Midbrain (tissue), 1 donor: Measurements from ENCODE around the gene IL4R.

Experiments
- DNase-seq: peaks from one replicate; lab custom pipeline; 2025; lab: John Stamatoyannopoulos, UW

Gene IL4R

DNA sequence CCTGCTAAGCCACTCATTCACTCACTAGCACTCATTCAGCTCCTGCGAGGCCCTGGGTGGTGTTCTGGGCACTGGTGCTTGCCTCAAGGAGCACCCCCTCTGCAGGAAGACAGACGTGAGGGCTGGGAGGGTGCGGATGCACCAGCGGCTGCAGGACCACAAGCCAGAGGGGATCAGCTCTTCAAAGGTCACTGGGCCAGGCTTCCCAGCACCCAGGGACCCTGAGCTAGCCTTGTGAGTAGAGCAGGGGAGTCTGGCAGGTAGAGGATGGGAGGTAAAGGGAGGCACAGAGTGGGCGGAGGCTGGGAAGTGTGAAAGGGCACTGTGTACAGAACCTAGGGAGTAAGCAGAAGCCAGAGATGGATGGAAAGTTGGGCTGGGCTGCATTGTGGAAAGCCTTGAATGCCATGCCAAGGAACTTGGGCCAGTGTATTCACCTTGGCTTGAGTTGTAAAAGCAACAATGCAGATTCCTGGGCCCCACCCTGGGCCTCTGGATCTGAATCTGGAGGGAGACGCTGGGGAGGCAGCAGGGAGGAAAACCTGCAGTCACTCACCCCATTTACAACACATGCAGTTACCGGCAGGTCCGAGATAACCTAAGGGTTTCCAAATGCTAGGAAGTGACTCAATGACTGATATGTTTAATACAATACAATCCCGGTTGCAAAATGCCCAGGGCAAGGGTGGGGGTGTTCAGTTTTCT is 1.7 kb downstream of the IL4R start:
- no peak for DNase-seq

- no peak for DNase-seq
Measured at GRCh38 chr16:27316038-27316680, 2.4 kb downstream of the IL4R start.

GRCh38 chr16:27317320-27317719 is 3.5 kb downstream of the IL4R start:
- no peak for DNase-seq

- no peak for DNase-seq
Measured at GRCh38 chr16:27317738-27318391, 4.1 kb downstream of the IL4R start.

DNA sequence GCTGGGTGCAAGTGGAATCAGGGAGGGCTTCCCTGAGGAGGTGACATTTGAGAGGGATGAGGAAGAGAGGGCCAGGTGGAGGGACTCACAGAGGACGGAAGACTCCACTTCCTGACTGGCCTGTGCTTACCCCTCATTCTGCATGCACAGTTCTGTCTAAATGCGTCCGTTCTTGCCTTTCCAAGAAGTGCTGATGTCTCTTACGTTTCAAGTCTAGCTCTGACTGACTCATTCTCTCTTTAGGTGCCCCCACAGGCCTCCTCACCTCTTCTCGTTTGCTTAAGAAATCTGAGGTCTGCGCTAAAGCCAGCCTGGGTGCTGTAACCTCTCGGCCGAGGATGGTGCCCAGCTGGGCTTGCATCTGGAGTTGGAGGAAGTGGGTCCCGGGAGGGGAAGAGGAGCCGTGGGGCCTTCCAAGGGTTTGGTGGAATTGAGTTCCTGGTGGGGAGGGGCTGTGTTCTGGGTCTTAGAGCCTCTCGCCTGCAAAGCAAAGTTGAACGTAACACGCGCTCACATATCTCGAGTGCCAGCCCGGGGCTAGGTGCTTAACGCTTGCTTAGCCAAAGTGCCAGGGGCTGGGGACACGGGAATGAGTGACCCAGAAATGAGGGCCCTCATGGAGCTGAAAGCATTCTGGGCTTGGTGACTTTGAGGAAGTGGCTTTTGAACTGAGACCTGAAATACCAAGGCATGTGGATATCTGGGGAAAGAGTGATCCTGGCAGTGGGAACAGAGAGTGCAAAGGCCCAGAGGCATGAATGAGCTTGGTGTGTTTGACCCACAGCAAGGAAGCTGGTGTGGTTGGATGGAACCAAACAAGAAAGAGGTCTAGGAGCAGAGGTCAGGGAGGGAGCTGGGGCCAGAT is 4.8 kb downstream of the IL4R start:
- DNase-seq: no peak

- no peak for DNase-seq
Measured at GRCh38 chr16:27319257-27319965, 5.6 kb downstream of the IL4R start.

GRCh38 chr16:27320261-27321012 is 6.7 kb downstream of the IL4R start:
- peak; percentile 18 for DNase-seq

- DNase-seq: no peak
Measured at GRCh38 chr16:27321013-27321915, 7.5 kb downstream of the IL4R start.

DNA sequence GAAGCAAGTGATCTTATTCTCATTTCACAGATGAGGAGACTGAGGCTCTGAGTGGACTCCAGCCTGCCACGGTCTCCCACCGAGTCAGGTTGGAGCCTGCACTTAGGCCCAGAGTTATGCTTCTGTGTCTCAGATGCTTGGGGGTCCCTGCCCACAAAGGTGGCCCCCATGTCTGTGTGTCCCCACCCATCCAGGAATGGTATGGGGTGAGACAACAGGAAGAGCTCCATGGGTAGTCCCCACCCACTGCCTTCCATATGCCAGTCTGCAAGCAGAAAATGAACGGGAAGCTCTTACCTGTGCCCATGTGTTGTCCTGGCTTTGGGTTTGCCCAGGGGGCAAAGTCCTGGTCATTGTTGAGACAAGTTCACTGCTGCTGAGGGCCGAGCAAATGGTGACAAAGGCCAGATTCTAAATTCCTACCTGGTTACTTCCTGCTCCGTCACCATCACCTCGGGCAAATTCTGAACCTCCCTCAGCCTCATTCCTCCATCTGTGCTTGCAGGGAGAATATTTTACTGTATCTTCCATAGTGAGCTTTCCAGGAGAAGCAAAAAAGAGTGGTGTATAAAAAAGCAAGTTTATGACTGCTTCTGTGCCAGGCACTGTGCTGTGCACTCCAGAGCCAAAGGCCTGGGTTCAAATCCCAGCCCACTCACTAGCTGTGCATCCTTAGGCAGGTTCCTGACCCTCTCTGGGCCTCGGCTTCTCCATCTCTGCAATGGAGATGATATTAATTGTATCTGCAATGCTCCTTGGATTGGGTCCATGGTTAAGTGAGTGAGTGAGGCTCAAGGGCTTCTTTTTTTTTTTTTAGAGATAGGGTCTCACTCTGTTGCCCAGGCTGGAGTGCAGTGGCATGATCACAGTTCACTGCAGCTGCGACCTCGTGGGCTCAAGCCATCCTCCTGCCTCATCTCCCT is 9.3 kb downstream of the IL4R start:
- no peak for DNase-seq

GRCh38 chr16:27323781-27324561 is 10.2 kb downstream of the IL4R start:
- DNase-seq: no peak

GRCh38 chr16:27324851-27325301 is 11.1 kb downstream of the IL4R start:
- no peak for DNase-seq

DNA sequence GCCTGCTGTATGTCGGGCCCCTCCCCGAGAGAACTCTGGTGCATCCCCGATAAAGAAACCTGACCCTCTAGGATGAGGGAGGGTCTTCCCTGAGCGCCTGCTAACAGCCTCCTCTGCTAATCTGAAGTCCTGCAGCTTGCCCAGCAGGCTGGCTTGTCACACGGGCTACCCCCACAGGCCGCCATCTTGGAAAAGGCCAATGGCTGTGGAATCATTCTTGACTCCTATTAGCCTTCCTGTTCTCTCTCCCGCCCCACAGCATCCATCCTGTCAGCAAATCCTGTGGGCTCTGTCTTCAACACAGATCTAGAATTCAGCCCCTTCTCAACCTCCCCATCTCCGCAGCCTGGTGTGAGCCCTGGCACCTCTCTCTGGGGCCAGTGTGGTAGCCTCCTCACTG is 12.0 kb downstream of the IL4R start:
- no peak for DNase-seq

GRCh38 chr16:27326251-27326650 is 12.5 kb downstream of the IL4R start:
- DNase-seq: no peak

DNA sequence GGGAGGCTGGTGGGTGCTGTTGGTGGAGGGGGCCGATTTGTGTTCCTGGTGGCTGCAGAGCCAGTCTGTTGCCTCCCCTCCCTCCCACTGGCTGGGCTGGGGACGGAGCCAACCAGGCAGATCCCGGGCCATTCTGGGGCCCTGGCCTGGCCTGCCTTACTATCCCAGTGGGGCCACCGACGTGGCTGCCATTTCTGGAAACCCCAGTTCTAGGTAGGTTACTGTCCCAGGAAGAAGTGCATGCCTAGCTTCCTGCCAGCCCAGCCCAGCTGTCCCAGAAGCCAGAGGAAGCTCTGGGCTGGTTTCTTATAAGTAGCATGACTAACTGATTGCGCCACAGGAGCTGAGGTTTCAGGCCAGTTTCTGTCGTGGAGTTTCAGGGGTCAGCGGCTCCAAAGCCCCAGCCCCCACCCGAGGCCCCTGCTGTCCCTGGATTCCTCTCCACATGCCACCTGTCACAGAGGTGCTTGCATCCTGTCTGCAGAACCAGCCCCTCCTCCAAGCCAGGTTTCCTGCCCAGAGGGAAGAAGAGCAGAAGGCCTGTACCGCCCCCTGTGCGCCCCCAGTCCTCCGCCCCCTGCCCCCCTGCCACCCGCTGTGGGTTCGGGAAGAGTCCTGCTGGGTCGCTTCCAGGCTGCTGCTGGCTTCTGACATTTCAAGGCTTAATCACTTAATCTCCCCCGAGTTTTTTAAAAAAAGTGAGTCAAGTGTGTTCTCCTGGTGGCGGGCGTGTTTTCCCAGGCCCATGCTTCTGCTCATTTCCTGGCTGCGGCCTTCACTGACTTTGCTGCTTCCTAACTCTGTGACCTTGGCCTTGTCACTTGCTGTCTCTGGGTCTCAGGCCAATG is 13.2 kb downstream of the IL4R start:
- DNase-seq: peak; percentile 35

- no peak for DNase-seq
Measured at GRCh38 chr16:27327586-27327915, 13.8 kb downstream of the IL4R start.

DNA sequence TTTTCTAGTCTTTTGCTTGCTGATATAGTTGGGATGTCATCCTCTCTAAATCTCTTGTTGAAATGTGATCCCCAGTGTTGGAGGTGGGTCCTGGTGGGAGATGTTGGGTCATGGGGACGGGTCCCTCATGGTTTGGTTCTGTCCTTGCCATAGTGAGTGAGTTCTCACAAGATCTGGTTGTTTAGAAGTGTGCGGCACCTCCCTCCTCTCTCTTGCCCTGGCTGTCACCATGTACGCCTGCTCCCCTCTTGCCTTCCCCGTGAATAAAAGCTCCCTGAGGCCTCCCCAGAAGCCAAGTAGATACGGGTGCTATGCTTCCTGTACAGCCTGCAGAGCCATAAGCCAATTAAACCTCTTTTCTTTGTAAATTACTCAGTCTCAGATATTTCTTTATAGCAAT is 15.2 kb downstream of the IL4R start:
- DNase-seq: no peak
